Measurements from ENCODE around the gene VPS37B.

DNA sequence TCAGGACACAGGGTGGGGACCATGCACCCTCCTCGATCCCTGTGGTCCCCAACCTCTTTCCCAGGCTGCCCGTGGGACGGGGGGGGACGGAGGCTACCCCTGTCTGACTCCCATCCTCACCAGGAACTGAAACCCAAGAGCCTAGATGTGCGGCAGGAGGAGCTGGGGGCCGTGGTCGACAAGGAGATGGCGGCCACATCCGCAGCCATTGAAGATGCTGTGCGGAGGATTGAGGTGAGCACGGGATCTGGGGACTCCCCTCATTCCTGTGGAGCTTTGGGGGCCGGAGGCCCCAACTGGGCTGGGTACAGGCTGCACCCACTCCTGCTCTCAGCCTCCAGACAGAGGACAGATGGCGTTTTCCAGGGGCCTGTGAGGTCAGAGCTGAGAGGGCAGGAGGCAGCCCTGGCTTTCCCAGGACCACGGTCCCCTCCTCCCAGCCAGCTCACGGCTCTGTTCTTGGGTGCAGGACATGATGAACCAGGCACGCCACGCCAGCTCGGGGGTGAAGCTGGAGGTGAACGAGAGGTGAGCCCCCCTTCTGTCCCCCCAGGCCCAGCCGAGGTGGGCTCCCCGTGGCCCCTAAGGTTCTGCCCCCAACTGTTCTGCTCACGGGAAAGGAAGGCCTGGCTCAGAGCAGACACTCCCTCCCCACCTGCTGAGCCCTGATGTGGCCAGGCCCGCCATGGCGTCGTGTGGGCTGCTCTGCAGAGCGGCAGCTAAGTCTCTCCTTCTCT is 36.5 kb downstream of the VPS37B start:
- no peak for TF ChIP-seq POLR2AphosphoS5 (IDR thresholded peaks at IDR 0.05; ENCODE audit: insufficient read depth, low read depth, low read length)
- TF ChIP-seq, protein P1, sequence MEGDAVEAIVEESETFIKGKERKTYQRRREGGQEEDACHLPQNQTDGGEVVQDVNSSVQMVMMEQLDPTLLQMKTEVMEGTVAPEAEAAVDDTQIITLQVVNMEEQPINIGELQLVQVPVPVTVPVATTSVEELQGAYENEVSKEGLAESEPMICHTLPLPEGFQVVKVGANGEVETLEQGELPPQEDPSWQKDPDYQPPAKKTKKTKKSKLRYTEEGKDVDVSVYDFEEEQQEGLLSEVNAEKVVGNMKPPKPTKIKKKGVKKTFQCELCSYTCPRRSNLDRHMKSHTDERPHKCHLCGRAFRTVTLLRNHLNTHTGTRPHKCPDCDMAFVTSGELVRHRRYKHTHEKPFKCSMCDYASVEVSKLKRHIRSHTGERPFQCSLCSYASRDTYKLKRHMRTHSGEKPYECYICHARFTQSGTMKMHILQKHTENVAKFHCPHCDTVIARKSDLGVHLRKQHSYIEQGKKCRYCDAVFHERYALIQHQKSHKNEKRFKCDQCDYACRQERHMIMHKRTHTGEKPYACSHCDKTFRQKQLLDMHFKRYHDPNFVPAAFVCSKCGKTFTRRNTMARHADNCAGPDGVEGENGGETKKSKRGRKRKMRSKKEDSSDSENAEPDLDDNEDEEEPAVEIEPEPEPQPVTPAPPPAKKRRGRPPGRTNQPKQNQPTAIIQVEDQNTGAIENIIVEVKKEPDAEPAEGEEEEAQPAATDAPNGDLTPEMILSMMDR (IDR thresholded peaks at IDR 0.05; ENCODE audit: extremely low read depth in 1 of 2, insufficient read depth in 1 of 2, low read depth in 1 of 2, low read length in 2 of 2) = no peak
- no peak for TF ChIP-seq MYC (IDR thresholded peaks at IDR 0.05; ENCODE audit: low read depth, low read length)
